GM19043 (cell line): ENCODE results near the gene ADK.
"Not testable (repeated sequence)": the region's sequence is repeated elsewhere in the genome, so short reads cannot be mapped to it uniquely, and the experiment has no call there.

Experiments
- ATAC-seq: cut with Tn5 transposase; IDR thresholded peaks from one replicate; pipeline ENCODE4 v1.9.1; 2021; ENCODE audit warnings: low read depth; ENCODE audit not compliant: unreplicated experiment

ADK gene

DNA sequence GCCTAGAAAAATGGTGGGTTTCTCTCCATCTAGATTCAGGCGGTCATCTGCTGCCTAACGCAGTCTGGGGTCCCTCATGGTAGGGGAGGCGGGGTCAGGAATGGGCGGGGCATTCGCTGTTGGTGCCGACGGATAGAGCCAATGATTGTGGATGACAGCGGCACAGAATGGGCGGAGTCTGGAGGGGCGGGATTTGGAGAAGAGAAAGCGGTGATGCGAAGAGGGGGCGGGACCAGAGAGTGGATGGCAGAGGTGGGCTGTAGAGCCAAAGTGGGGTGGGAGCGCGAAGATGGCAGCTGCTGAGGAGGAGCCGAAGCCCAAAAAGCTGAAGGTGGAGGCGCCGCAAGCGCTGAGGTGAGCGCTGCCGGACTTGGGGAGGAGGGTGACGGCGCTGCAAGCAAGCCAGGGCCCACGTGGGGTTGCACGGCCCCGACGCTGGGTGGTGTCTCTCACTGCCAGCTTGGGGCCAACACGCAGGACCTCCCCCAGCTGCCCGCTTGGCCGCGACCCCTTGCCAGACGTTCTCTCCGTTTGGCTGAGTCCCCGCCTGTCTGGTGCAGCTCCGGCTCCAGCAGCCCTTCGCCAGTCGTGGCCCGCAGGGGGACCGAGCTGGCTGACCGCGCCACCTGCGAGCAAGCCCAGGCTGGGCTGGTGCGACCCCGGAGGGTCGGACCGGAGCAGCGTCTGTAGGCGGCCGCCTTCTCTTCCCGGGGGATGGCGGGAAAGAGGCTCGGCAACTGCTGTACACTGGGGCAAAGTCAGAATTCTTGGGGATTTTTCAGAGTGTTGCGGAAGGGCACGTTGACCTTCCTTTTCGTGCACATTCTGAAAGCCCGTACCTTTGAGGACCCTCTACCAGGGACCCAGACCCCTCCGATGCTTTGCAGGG is at the start of gene ADK:
ADK (plus strand) TSS at position 232 of the 889 bp plus-strand sequence; CDS start at position 290, 58 bp downstream.
- peak; percentile 77 for ATAC-seq

- no peak for ATAC-seq
Observed at GRCh38 chr10:74103560-74104258, 47.3 kb upstream of the ADK start.

- no peak for ATAC-seq
Observed at GRCh38 chr10:74104480-74104879, 46.5 kb upstream of the ADK start.

- no peak for ATAC-seq
Observed at GRCh38 chr10:74104996-74105395, 46.0 kb upstream of the ADK start.

GRCh38 chr10:74107391-74107790 is 43.6 kb upstream of the ADK start:
- ATAC-seq, result no peak

DNA sequence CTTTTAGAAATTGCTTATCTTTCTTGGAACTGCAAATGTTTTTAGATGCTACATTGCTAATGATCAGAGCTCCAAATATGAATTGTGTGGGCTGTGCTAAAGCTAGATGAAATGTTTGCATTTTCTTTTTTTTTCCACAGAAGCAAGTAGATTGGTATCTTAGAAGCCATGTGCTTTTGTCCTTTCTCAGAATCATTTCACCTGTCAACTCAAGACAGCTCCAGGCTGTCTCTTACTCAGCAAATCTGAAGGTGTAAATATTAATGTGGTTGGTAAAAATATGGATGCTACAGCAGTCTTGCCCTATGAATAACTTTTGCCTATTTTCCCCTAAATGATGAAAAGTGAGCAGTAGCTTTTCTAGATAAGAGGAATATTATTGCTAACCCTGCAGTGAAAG is 41.6 kb upstream of the ADK start:
- no peak for ATAC-seq

GRCh38 chr10:74110120-74110519 is 40.9 kb upstream of the ADK start:
- ATAC-seq, result no peak

- no peak for ATAC-seq
Observed at GRCh38 chr10:74111799-74112198, 39.2 kb upstream of the ADK start.

- ATAC-seq, result no peak
Observed at GRCh38 chr10:74113546-74113945, 37.5 kb upstream of the ADK start.

DNA sequence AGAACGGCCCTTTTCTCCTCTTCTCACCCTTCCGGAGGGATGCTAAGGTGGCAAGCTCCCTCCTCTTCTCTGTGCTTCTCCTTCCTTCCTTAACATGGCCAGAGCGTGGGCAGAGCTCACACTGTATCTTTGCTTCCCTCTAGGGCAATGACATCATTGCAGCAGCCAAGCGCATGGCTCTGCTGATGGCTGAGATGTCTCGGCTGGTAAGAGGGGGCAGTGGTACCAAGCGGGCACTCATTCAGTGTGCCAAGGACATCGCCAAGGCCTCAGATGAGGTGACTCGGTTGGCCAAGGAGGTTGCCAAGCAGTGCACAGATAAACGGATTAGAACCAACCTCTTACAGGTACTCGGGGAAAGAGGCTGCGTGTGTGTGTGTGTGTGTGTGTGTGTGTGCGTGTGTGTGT is 37.0 kb upstream of the ADK start:
- ATAC-seq, result no peak

- no peak for ATAC-seq
Observed at GRCh38 chr10:74117738-74118137, 33.3 kb upstream of the ADK start.

- no peak for ATAC-seq
Observed at GRCh38 chr10:74118804-74119203, 32.2 kb upstream of the ADK start.

DNA sequence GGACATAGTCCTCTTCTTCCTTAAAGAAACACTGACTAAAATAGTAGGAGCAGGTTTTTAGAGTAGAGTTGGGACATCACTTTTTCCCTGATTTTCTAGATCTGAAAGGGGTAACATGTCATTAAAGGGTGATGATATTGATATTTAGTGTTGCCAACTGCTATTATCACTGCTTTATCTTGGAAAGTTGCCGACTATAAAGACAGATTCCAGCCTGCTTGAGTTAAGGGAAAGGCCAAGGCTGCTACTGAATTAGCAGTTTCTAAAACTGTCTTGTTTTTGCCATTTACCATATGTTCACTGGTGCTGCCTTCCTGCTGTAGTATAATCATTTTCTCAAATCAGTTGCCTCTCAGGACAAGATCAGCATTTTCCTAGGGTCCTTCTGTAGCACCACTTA is 30.1 kb upstream of the ADK start:
- no peak for ATAC-seq

GRCh38 chr10:74121368-74121767 is 29.7 kb upstream of the ADK start:
- no peak for ATAC-seq

DNA sequence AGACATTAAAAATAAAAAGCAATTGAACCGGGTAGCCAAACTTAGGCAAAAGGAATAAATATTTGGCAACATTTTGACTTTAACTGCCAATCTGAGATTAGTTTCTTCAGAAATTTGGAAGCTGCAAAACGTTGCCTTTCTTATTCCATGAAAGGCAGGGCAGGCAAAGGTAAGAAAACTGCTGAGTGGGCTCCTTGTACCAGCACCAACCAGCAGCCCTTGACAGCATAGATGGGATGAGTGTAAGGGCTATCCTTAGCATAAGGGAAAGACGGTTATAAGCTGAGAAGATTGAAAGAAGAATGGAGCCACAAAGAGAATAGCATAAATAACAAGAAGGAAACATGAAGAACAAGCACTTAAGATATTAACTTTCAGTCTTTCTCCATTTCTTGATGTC is 29.0 kb upstream of the ADK start:
- no peak for ATAC-seq

DNA sequence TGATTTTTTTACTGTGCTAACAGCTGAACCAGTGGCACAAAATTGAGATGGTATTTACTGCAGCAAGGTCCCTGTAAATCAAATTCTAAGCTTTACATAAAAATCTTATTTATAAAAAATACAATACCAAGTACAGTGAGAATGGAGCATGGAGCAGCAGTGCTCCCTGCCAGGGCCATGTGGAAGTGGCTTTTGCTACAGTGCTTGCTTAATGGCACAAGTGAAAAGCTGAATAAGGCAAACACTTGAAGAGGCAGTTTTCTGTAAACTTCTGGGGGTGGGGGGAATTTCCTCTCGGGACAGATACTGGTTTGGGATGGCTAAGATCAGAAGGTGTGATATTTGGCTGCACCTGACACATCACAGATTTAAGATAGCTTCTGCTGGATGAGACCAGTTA is 27.9 kb upstream of the ADK start:
- ATAC-seq, result no peak

DNA sequence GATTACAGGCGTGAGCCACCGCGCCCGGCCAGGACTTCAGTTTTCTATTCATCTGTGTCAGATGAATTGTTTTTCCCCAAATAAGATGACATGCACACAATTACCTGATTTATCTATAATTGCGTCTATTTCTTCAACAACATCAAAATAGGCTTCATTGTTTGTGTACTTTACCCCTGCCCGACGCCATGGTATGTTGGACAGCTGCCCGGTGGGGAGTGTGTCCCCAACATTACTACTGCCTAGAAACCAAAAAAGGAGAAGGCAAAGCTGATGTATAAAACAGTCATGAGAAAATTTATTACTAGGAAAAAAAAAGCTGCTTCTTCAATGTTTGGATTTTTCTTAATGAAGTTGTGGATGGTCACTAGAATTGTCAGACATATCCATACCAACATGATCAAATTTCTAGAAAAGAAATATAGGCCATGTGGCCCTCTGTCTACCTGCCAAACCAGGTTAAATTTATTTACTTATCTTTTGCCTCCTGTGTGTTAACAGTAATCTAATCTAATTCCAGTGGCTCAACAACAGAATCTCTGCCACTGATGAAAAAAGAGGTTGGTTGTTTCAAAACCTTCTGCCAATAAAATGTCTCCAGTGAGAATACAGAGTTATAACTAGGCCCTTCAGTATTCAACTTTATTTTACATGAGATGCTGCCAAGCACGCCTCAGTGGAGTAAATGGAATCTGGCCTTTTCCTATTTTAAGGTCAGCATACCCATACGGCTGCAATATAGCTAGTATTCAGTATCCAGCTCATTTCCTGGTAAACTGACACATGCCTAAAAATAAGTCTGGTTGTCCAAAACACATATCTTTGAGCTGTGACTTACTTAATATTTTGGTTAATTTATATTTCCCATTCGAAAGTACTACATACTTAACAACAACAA is 16.8 kb upstream of the ADK start:
- no peak for ATAC-seq

DNA sequence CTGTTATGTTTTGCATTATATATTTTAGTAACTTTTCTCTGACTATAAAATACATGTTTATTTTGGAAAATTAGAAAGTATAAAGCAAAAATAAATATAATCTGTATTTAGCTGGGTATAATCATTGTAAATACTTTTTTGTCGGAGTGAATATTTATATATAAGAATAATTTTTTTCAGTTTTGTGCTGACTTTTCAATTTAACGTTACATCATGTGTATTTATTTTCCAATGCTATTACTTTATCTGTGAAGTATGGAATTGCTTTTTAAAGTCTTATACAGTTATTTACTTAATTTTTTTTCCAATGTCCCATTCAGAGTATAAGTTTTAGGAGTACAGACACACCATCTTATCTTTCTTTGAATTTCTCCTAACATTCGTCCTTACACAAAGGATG is 15.6 kb upstream of the ADK start:
- no peak for ATAC-seq

- no peak for ATAC-seq
Observed at GRCh38 chr10:74137992-74138391, 13.0 kb upstream of the ADK start.

DNA sequence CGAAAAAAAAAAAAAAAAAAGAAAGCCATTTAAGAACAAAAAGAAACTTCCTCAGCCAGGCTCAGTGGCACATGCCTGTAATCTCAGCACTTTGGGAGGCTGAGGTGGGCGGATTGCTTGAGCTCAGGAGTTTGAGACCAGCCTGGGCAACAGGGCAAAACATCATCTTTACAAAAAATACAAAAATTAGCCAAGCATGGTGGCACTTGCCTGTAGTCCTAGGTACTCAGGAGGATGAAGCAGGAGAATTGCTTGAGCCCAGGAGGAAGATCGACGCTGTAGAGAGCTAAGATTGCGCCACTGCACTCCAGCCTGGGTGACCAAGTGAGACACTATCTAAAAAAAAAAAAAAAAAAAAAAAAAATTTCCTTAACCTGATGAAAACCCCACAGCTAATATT is 12.4 kb upstream of the ADK start:
- ATAC-seq, result not testable (repeated sequence)

DNA sequence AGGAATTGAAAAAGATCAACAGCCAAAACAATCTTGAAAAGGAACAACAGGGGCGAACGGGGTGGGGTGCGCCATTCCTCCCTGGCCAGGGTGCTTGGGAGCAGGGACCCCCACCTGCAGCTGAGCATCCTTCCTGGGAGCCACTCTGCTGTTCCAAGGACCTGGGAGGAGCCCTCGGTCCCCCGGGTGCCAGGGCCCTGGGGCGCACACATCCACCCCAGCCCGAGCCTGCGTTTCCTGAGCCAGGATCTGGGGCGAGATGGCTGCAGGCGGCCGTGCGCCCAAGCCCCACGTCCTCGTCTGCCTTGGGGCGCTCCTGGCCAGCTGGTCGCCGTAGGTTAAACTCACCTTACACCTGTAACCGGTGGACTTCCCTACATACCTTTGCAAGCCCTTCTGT is 11.0 kb upstream of the ADK start:
- no peak for ATAC-seq
